Psoas muscle (tissue), 8 donors: ENCODE results near the gene LCN10. TPM values are rescaled to one million over a fixed set of nuclear protein-coding genes. Genes with fewer than 3 reads are reported as not detected.

ENCODE experiments used
- ATAC-seq, 4 donors: fragments of 200-7000 bp; cut with Tn5 transposase; one replicate each; pipeline ENCODE4 v1.9.1; 2020; ENCODE audit warnings: moderate library complexity in 3 of 4, mild to moderate bottlenecking in 2 of 4
- DNase-seq, 2 donors: peaks; one replicate each; pipeline ENCODE4 v3.0.0-alpha.2; 2020
- H3K27ac ChIP-seq: fragments of 200-600 bp; one replicate; pipeline ENCODE4 v1.8.0; 2022
- H3K27me3 ChIP-seq, 3 donors: fragments of 200-600 bp in 1 of 3; one replicate each; pipeline versions ENCODE4 v1.6.1 to v1.8.0; 2013 to 2022; ENCODE audit warnings: low read length in 2 of 3, mild to moderate bottlenecking in 2 of 3, moderate library complexity in 1 of 3; ENCODE audit not compliant: insufficient read depth in 3 of 3
- H3K36me3 ChIP-seq, 2 donors: fragments of 200-600 bp in 1 of 2; one replicate each; pipeline versions ENCODE4 v1.6.1 to v1.8.0; 2013 to 2022; ENCODE audit warnings: low read depth in 1 of 2, mild to moderate bottlenecking in 1 of 2, moderate library complexity in 1 of 2; ENCODE audit not compliant: insufficient read depth in 1 of 2
- H3K4me1 ChIP-seq: fragments of 200-600 bp; one replicate; pipeline ENCODE4 v1.8.0; 2022
- H3K4me3 ChIP-seq: fragments of 200-600 bp; one replicate; pipeline ENCODE4 v1.8.0; 2022; ENCODE audit warnings: mild to moderate bottlenecking
- H3K9me3 ChIP-seq: fragments of 200-600 bp; one replicate; pipeline ENCODE4 v1.8.0; 2022
- CTCF ChIP-seq: fragments of 200-600 bp; IDR thresholded peaks from one replicate; pipeline ENCODE4 v1.8.0; 2022; ENCODE audit warnings: antibody characterized with exemption
- WGBS, 3 donors: extraction: QIAGEN DNeasy Blood & Tissue Kit; methylation state at CpG; one replicate each; pipeline versions ENCODE4 v1.1.6 to v1.1.7; 2013; 5-methylcytosine and 5-hydroxymethylcytosine counted together
- intact Hi-C, 2 donors: fragments of 100-400 bp; cut with DNase I; formaldehyde crosslinking; loops; one replicate each; pipeline versions ENCODE4 v1.11.0 to v1.14.2; 2022
- polyA plus RNA-seq, 3 donors: library from polyadenylated mRNA; stranded (reverse); fragments of 200-250 nt; gene quantifications; one replicate each; pipeline ENCODE4 v1.2.3, GENCODE V29; 2013
- total RNA-seq, 4 donors: library from RNA; stranded (reverse); fragmentation: NEBNext Ultra II Directional in 2 of 4; extraction: Animal tissue kit (Norgen Biotek cat#: 25700) in 2 of 4; gene quantifications; one replicate each; pipeline versions ENCODE4 v1.2.1 to v1.2.4, GENCODE V29; 2021 to 2023
- donor health status: healthy with polysubstance abuse.
- donor health status: DM: no; HTN: no; CAD: no; lungs with moderate emphysema.
- donor health status: Bipolar disorder and iron deficiency.
- donor health status: healthy.
- donor health status: DM: yes; HTN: yes; CAD: no.
- donor health status: DM: no; HTN: no; CAD: no.
- donor health status: DM: no; HTN: no; CAD: no.
- donor health status: DM: yes; HTN: yes; CAD: no.

LCN10 gene
- total and polyA plus RNA-seq, 7 donors: 3.0 to 4.9 (median 4.0) TPM; not detected in 1

- TF ChIP-seq CTCF: no peak
- intact Hi-C loops: no loop called here
- peaks cover 8 to 20% of the 10 kb centered on the region in 2 donors for H3K36me3 ChIP-seq
- H3K27me3 ChIP-seq: no peaks in the 10 kb centered on the region
- H3K9me3 ChIP-seq: no peaks in the 10 kb centered on the region
- H3K27ac ChIP-seq: no peak overlapping the region
- DNase-seq: no peak
- 81 to 89% (median 87%) methylated on average over 8 of the region's 8 CpGs for WGBS, 3 donors
- peaks cover 31% of the 10 kb centered on the region for H3K4me1 ChIP-seq
- no peak overlapping the region for H3K4me3 ChIP-seq
- no peak for ATAC-seq
Observed at GRCh38 chr9:136729926-136730325, 12.8 kb downstream of the LCN10 start.

- 52 to 79% (median 63%) methylated on average over 7 of the region's 7 CpGs for WGBS, 3 donors
- Histone ChIP-seq H3K27ac (no peak overlapping the region), H3K27me3 (no peaks in the 10 kb centered on the region), H3K9me3 (no peaks in the 10 kb centered on the region), H3K4me1 (peaks cover 34% of the 10 kb centered on the region), H3K36me3 (peaks cover 8 to 28% of the 10 kb centered on the region in 2 donors), H3K4me3 (peak overlapping the region; percentile 86)
- DNase-seq (peak in 1 of 2 donors; percentile 19), ATAC-seq (no peak)
- TF ChIP-seq CTCF: no peak
- intact Hi-C loops: no loop called here
Observed at GRCh38 chr9:136729144-136729543, 13.6 kb downstream of the LCN10 start.

GRCh38 chr9:136728548-136729123 lies 14.1 kb downstream of the LCN10 start:
- DNase-seq (peak in 1 of 2 donors; percentile 46), ATAC-seq (peak; percentile 43 to 56 (median 48))
- no peaks in the 10 kb centered on the region for H3K9me3 ChIP-seq
- WGBS, 3 donors: 1 to 2% (median 1%) methylated on average over 48 to 53 of the region's 53 CpGs
- TF ChIP-seq CTCF: no peak
- peak overlapping the region; percentile 86 for H3K4me3 ChIP-seq
- peak overlapping the region; percentile 76 for H3K27ac ChIP-seq
- H3K36me3 ChIP-seq: peaks cover 8 to 33% of the 10 kb centered on the region in 2 donors
- H3K27me3 ChIP-seq: no peaks in the 10 kb centered on the region
- peaks cover 34% of the 10 kb centered on the region for H3K4me1 ChIP-seq
- intact Hi-C loops: no loop called here

- 0% methylated on average over 41 to 66 of the region's 66 CpGs for WGBS, 3 donors
- ATAC-seq (peak; percentile 88 to 92 (median 89)), DNase-seq (peak; percentile 93 to 96)
- Histone ChIP-seq H3K9me3 (no peaks in the 10 kb centered on the region), H3K27me3 (no peaks in the 10 kb centered on the region), H3K4me1 (peaks cover 34% of the 10 kb centered on the region), H3K27ac (peak overlapping the region; percentile 76), H3K4me3 (peak overlapping the region; percentile 86), H3K36me3 (peaks cover 8 to 39% of the 10 kb centered on the region in 2 donors)
- peak; percentile 94 for TF ChIP-seq CTCF
- intact Hi-C loops: no loop called here
Observed at GRCh38 chr9:136728080-136728547, 14.6 kb downstream of the LCN10 start.
